Stimulated activated CD4-positive, alpha-beta T cell treated with anti-CD3 and anti-CD28 coated beads, Interleukin-12 subunit alpha, Interleukin-12 subunit beta, amount 100 ng/mL, for 4 hours (primary cell): ENCODE results near the gene ADAM12.
"Not testable (repeated sequence)": the region's sequence is repeated elsewhere in the genome, so short reads cannot be mapped to it uniquely, and the experiment has no call there.

Experiments used
- DNase-seq: peaks from one replicate; pipeline ENCODE4 v3.0.0-alpha.2; 2020

ADAM12 gene

DNA sequence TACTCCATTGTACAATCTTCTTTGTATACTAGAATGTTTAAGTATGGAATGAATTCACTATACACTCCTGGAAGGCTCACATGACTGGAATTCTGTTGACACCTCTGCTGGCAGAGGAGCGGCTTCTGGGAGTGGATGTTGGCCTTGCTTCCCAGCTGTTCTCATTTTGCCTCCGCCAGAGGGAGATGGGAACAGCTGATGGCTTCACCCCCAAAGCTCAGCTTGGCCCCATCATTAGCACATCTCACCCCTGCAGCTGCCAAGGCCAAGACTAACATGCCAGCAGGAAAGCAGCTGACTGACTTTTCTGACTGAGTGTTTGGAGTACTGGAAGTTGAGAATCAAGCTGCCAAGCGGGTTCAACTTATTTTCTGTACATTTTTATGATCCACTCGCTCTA lies 15.1 kb downstream of the ADAM12 start:
- DNase-seq: no peak

DNA sequence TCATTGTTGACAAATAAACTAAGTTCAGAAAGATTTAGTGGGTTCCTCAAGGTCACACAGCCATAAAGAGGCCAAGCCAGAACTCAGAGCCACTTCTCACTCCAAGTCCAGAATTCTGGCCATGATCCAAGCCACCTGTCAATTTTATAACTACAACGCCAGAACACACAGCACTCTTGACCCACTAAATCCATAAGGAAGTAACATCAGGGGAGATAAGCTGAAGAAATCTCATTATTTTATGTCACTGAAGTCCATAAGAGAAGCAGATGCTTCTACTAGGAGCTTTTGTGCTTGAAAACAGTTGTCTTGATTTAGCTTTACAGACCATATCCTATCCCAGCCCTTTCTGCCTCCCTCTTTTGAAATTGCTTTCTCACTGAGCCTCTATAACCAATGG lies 15.9 kb downstream of the ADAM12 start:
- no peak for DNase-seq

DNA sequence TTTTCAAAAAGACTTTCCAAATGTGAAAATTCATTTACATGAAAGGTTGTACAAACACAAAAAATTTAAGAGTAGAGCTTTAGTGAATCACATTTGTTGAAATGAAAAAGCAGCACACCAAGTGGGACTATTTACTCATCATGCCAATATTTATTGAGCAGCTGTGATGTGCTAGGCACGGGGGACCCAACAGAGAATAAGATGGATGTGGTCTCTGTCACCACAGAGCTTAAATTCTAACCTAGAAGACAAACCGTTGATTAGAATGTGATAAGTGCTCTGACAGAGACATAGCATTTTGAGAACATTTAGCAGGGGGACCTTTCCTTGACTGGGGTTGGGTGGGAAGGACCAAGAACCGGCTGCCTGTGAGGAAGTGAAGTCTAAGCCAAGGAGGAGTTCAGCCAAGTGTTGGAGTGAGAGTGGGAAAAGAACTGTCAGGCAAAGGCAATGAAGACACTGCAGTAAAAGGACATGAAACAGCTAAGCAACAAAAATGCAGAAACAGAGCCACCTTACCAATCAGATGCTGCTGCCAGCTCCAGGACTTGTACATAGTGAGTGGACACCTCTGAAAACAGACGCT lies 19.1 kb downstream of the ADAM12 start:
- no peak for DNase-seq

DNA sequence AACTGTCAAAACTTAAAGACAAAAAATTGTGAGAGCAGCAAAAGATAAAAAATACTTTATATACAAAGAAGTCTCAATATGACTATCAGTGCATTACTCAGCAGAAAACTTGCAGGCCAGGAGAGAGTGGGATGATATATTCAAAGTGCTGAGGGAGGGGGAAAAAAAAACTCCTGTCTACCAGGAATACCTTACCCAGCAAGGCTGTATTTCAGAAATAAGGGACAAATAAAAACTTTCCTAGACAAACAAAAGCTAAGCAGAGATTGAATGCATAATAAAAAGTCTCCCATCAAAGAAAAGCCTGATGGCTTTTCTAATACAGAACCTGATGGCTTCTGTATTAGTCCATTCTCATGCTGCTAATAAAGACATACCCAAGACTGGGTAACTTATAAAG lies 31.1 kb downstream of the ADAM12 start:
- no peak for DNase-seq

GRCh38 chr10:126353666-126354065 lies 34.6 kb downstream of the ADAM12 start:
- DNase-seq: no peak

DNA sequence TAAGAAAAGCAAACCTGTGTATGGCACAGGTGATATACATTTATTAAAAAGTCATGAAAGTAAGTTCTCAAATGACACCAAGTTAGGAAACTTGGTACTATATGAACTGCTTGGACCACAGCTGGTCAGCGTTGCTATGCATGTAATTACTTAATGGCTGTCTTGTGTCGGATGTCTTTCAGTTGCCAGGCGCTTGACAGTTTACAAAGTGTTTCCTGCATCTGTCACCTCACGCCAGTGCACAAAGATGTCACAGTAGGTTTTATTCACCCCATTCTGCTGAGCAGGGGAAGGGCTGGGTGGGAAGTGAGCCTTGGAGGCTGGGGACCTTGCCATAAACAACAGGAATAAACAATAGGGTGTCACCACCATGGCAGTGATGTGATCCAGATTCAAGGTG lies 35.8 kb downstream of the ADAM12 start:
- no peak for DNase-seq

GRCh38 chr10:126351021-126351420 lies 37.3 kb downstream of the ADAM12 start:
- DNase-seq: no peak

- no peak for DNase-seq
Observed at GRCh38 chr10:126350216-126350992, 37.9 kb downstream of the ADAM12 start.

GRCh38 chr10:126349676-126350075 lies 38.6 kb downstream of the ADAM12 start:
- no peak for DNase-seq

- no peak for DNase-seq
Observed at GRCh38 chr10:126349101-126349500, 39.2 kb downstream of the ADAM12 start.

DNA sequence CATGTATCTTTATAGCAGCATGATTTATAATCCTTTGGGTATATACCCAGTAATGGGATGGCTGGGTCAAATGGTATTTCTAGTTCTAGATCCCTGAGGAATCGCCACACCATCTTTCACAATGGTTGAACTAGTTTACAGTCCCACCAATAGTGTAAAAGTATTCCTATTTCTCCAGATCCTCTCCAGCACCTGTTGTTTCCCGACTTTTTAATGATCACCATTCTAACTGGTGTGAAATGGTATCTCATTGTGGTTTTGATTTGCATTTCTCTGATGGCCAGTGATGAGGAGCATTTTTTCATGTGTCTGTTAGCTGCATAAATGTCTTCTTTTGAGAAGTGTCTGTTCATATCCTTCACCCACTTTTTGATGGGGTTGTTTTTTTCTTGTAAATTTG lies 44.8 kb downstream of the ADAM12 start:
- not testable (repeated sequence) for DNase-seq

DNA sequence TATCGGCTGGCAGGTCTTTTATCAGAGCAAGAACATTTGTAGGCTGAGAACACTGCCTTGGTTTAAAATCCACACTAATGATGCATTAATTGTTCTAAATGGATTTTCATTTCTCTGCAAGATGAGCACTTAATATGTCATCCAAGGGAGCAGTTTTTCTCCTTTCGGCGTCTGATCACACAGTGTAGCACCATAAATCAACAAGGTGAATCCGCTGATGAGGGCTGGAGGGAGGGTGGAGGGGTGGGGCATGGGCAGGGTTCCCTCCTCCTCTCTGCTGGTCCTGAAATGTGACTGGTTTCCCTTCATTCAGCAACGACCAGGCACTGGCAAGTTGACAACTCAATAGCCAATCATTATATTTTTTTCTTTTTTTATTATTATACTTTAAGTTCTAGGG lies 45.6 kb downstream of the ADAM12 start:
- no peak for DNase-seq

GRCh38 chr10:126341491-126341890 lies 46.8 kb downstream of the ADAM12 start:
- DNase-seq: no peak

- DNase-seq: no peak
Observed at GRCh38 chr10:126337251-126337810, 50.9 kb downstream of the ADAM12 start.

DNA sequence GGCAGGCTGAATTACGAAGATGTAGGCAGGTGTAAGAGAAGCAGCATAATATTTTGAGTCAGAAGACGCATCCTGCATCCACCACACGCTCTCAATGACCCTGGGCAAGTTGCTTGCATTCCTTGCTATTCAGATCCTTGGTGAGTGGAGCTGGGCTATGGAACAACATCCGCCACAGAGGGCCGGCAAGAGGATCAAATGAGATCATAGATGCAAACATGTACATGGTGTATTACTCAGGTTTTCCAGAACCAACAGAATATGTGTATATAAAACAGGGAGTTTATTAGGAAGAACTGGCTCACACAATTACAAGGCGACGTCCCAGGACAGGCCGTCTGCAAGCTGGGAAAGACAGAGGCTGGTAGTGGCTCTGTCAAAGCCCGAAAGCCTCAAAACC lies 51.5 kb downstream of the ADAM12 start:
- DNase-seq: no peak

DNA sequence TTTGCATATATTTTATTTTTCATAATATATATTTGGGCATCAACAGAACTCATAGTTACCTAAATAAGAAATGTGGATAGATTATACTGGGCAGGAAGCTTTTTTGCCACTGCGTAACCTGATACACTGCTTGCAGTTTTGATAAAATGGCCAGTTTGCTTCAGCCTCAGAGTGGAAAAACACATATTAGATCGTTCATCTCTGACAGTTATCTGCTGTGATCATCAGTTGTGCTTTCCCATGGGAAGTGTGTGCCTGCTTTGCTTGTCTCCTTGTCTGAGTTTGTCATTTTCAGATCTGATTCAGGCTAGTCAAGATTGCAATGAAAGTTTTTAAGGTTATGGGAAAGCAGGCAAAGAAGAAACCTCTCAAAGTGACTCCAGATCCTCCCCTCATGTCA lies 54.0 kb downstream of the ADAM12 start:
- no peak for DNase-seq

DNA sequence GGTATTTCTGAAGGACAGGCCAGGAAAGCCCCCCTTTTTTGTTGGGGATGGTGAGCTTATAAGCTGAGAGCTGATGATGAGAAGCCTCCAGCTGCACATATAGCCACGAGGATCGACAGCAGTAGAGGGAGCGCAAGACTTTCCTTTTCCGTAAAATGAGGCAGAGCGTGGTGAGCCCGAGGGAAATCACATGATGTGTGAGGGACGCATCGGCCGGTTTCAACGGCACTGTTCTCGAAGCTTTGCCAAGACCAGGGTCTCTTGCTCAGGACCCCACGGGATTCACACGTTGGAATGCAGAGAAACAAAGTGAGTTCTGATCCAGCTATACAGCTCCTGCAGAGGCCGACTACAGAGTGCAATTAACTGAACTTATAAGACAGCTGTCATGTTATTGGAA lies 55.7 kb downstream of the ADAM12 start:
- no peak for DNase-seq

GRCh38 chr10:126331101-126331500 lies 57.2 kb downstream of the ADAM12 start:
- DNase-seq: no peak

GRCh38 chr10:126324826-126325225 lies 63.5 kb downstream of the ADAM12 start:
- DNase-seq: no peak

- DNase-seq: no peak
Observed at GRCh38 chr10:126321440-126321839, 66.8 kb downstream of the ADAM12 start.

GRCh38 chr10:126317751-126318150 lies 70.5 kb downstream of the ADAM12 start:
- DNase-seq: no peak

DNA sequence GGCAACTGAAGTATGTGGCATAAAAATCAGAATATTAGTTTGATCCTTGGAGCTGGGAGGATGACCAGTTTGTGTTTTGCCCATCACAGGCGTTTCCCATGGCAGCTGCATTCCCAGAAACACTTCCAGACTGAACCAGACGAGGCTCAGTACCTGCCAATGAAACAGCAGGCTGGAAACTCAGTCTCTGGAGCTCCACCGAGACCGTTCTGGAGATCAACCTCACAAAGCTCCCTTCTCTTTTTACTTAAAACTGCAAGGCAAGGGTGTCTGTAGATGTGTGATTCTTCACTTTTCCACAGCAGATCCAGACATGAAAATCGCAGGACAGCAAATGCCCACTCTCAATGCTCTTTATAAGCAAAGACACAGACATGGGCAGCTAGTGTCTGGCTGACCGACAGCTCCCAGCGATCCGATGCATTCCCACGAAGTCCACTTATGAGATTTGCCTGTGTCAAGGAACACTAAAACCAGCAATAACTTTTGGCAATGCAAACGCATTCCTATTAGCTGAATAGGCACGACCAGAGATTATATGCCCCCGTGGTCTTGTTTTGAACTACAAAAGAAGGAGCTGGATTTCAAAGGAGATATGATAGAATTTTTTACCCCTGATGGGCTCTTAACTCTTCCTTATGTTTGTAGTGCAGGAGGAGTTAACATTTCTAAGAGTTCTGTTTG lies 72.6 kb downstream of the ADAM12 start:
- no peak for DNase-seq

DNA sequence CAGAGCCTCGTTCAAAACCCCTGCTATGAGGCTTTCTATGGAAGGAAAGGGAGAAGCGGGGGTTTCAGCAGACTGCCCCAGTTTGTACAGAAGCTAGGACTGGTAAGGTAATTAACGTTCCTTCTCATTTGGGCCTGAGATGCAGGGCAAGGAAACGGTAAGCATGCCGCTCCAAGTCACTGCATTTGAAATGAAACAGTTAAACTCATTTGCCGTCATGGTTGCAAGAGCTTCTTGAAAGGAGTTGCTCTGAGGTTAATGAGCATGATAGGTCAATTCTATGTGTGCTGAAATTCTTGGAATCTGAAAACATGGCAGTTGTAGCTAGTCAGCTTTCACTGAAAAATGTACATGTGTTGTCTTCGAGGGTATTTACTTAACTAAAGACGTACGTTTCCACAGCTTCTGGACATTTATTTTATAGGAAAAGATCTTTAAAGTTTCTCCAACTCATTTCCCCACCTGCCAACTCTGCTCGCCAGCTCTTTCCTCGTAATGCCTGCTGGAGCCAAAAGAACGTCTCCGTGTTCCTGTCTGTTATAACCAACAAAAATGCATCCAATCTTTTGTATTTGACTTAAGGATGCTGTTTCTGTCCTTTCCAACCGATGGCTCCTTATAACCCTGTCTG lies 73.3 kb downstream of the ADAM12 start:
- DNase-seq: no peak
